Adrenal gland (tissue), 5 donors: ENCODE data around the gene RSPO4.

Source experiments
- POLR2A ChIP-seq, 2 donors: fragments of 450-650 bp; IDR thresholded peaks; one replicate each; pipeline ENCODE4 v1.6.1; 2017; ENCODE audit warnings: antibody characterized with exemption in 2 of 2, mild to moderate bottlenecking in 2 of 2, moderate library complexity in 1 of 2
- TF ChIP-seq, protein P1 (sequence below), 6 experiments: fragments of 450-650 bp in 4 of 6; fragments of 200-600 bp in 2 of 6; sonication (generic) in 1 of 6; IDR thresholded peaks; 1 replicate in 5 of 6; 2 replicates in 1 of 6; pipeline versions ENCODE4 v1.5.1 to v1.8.0; 2016 to 2021; ENCODE audit warnings: antibody characterized with exemption in 6 of 6, mild to moderate bottlenecking in 2 of 6, moderate library complexity in 1 of 6
- donor health status: DM: no; HTN: no; CAD: no.

GRCh38 chr20:1010659-1011058 lies 8.5 kb upstream of the RSPO4 start:
- TF ChIP-seq, protein P1, sequence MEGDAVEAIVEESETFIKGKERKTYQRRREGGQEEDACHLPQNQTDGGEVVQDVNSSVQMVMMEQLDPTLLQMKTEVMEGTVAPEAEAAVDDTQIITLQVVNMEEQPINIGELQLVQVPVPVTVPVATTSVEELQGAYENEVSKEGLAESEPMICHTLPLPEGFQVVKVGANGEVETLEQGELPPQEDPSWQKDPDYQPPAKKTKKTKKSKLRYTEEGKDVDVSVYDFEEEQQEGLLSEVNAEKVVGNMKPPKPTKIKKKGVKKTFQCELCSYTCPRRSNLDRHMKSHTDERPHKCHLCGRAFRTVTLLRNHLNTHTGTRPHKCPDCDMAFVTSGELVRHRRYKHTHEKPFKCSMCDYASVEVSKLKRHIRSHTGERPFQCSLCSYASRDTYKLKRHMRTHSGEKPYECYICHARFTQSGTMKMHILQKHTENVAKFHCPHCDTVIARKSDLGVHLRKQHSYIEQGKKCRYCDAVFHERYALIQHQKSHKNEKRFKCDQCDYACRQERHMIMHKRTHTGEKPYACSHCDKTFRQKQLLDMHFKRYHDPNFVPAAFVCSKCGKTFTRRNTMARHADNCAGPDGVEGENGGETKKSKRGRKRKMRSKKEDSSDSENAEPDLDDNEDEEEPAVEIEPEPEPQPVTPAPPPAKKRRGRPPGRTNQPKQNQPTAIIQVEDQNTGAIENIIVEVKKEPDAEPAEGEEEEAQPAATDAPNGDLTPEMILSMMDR (IDR thresholded peaks at IDR 0.05) = no peak
- TF ChIP-seq POLR2A (IDR thresholded peaks at IDR 0.05) = no peak
